H1 (cell line): ENCODE data around the gene TMEM18. TPM values are rescaled to one million over a fixed set of nuclear protein-coding genes. Genes with fewer than 3 reads are reported as not detected.
A peak's percentile ranks its signal among the peaks of the same experiment; 100 is the strongest.

Experiments
- CTCF ChIA-PET: fragments of 300-600 bp; sonication (Branson Sonifier 250); formaldehyde crosslinking; loops from one replicate; lab custom pipeline; 2021; ENCODE audit not compliant: partially characterized antibody; lab: Charles Lee
- POLR2A ChIA-PET: fragments of 300-600 bp; sonication (Branson Sonifier 250); formaldehyde crosslinking; loops from one replicate; lab custom pipeline; 2021; ENCODE audit warnings: inconsistent platforms; ENCODE audit not compliant: partially characterized antibody; lab: Charles Lee
- DNase-seq, 2 experiments: peaks; one replicate each; pipeline versions ENCODE4 v3.0.0 to v3.0.0-alpha.2; 2010 to 2022; ENCODE audit warnings: low spot score in 2 of 2, low read depth in 1 of 2, mixed read lengths in 1 of 2
- FAIRE-seq: peaks from 2 replicates; lab custom pipeline; 2011; peaks lifted over from hg19 to GRCh38; lab: Jason Lieb, UNC
- H2AFZ ChIP-seq: 2 replicates; pipeline ENCODE4 v1.8.1; 2012; ENCODE audit warnings: low read length, inconsistent platforms
- H2AK5ac ChIP-seq: 2 replicates; pipeline ENCODE4 v1.6.1; 2013; ENCODE audit warnings: low read depth, low read length
- H2BK120ac ChIP-seq: replicated peaks from 2 replicates; pipeline ENCODE3; 2013; ENCODE audit warnings: low read depth, low read length, inconsistent platforms
- H2BK12ac ChIP-seq: 2 replicates; pipeline ENCODE4 v1.6.1; 2013; ENCODE audit warnings: low read depth, low read length
- H2BK15ac ChIP-seq: 2 replicates; pipeline ENCODE4 v1.6.1; 2013; ENCODE audit warnings: low read length
- H2BK20ac ChIP-seq: 2 replicates; pipeline ENCODE4 v1.6.1; 2013; ENCODE audit warnings: low read length
- H2BK5ac ChIP-seq: 2 replicates; pipeline ENCODE4 v1.6.1; 2013; ENCODE audit warnings: low read depth, low read length
- H3K14ac ChIP-seq: 2 replicates; pipeline ENCODE4 v1.6.1; 2013; ENCODE audit warnings: inconsistent platforms; ENCODE audit not compliant: insufficient read length
- H3K18ac ChIP-seq: 2 replicates; pipeline ENCODE4 v1.6.1; 2013; ENCODE audit warnings: low read length; ENCODE audit errors: extremely low read depth
- H3K23ac ChIP-seq: 2 replicates; pipeline ENCODE4 v1.6.1; 2013; ENCODE audit warnings: inconsistent platforms; ENCODE audit not compliant: insufficient read length
- H3K23me2 ChIP-seq: 2 replicates; pipeline ENCODE4 v1.6.1; 2013; ENCODE audit warnings: low read depth, low read length
- H3K27ac ChIP-seq: 2 replicates; pipeline ENCODE4 v1.6.1; 2011; ENCODE audit warnings: low read depth, low read length, inconsistent platforms
- H3K27me3 ChIP-seq, 4 experiments: replicated peaks in 1 of 4; 1 replicate in 1 of 4; 2 replicates in 3 of 4; pipeline versions ENCODE4 v1.6.1 to v1.8.1; 2011 to 2013; ENCODE audit warnings: low read length in 3 of 4, mild to moderate bottlenecking in 3 of 4, inconsistent platforms in 2 of 4, mixed read lengths in 2 of 4, moderate library complexity in 1 of 4; ENCODE audit not compliant: control insufficient read depth in 3 of 4, insufficient read depth in 3 of 4; ENCODE audit errors: extremely low read depth in 1 of 4
- H3K36me3 ChIP-seq, 4 experiments: 2 replicates each; pipeline versions ENCODE4 v1.6.1 to v1.8.1; 2011 to 2013; ENCODE audit warnings: mild to moderate bottlenecking in 4 of 4, low read length in 3 of 4, moderate library complexity in 2 of 4, control low read depth in 1 of 4, inconsistent platforms in 1 of 4; ENCODE audit not compliant: insufficient read depth in 4 of 4, control insufficient read depth in 2 of 4
- H3K4ac ChIP-seq: replicated peaks from 2 replicates; pipeline ENCODE3; 2013; ENCODE audit warnings: low read length, low read depth, mixed read lengths, inconsistent platforms; ENCODE audit not compliant: insufficient read length
- H3K4me1 ChIP-seq, 4 experiments: replicated peaks in 1 of 4; 1 replicate in 1 of 4; 2 replicates in 3 of 4; pipeline versions ENCODE4 v1.6.1 to v1.8.1; 2011 to 2013; ENCODE audit warnings: low read length in 3 of 4, inconsistent platforms in 2 of 4, mixed read lengths in 1 of 4; ENCODE audit not compliant: insufficient read depth in 4 of 4, control insufficient read depth in 3 of 4
- H3K4me2 ChIP-seq, 2 experiments: 2 replicates each; pipeline versions ENCODE4 v1.6.1 to v1.8.1; 2011 to 2013; ENCODE audit warnings: low read depth in 2 of 2, low read length in 2 of 2, control low read depth in 1 of 2, inconsistent platforms in 1 of 2, mild to moderate bottlenecking in 1 of 2; ENCODE audit not compliant: insufficient read depth in 1 of 2
- H3K4me3 ChIP-seq, 4 experiments: fragments of 200-600, 300-600 bp in 1 of 4; sonication (generic), shearing (Covaris generic), sonication (Bioruptor Twin) in 1 of 4; 2 replicates each; pipeline versions ENCODE4 v1.5.1 to v1.8.1; 2011 to 2016; ENCODE audit warnings: low read length in 4 of 4, low read depth in 3 of 4, control low read depth in 2 of 4, inconsistent platforms in 2 of 4, mild to moderate bottlenecking in 2 of 4, mixed read lengths in 1 of 4, moderate library complexity in 1 of 4; ENCODE audit not compliant: insufficient read depth in 2 of 4; ENCODE audit errors: extremely low read depth in 1 of 4
- H3K56ac ChIP-seq: replicated peaks from 2 replicates; pipeline ENCODE3; 2013; ENCODE audit warnings: low read depth, mild to moderate bottlenecking, mixed read lengths, low read length, inconsistent platforms; ENCODE audit not compliant: insufficient read length
- H3K79me1 ChIP-seq: 2 replicates; pipeline ENCODE4 v1.6.1; 2013; ENCODE audit warnings: low read depth, low read length, control low read depth
- H3K79me2 ChIP-seq, 2 experiments: 2 replicates each; pipeline versions ENCODE4 v1.6.1 to v1.8.1; 2012 to 2013; ENCODE audit warnings: low read length in 2 of 2, mild to moderate bottlenecking in 2 of 2, inconsistent platforms in 1 of 2; ENCODE audit not compliant: insufficient read depth in 2 of 2, control insufficient read depth in 1 of 2
- H3K9ac ChIP-seq, 4 experiments: replicated peaks in 1 of 4; 1 replicate in 1 of 4; 2 replicates in 3 of 4; pipeline versions ENCODE4 v1.6.1 to v1.8.1; 2011 to 2013; ENCODE audit warnings: low read depth in 3 of 4, low read length in 3 of 4, control low read depth in 2 of 4, mild to moderate bottlenecking in 2 of 4, moderate library complexity in 2 of 4, inconsistent platforms in 1 of 4; ENCODE audit errors: extremely low read depth in 1 of 4
- H3K9me3 ChIP-seq, 2 experiments: 2 replicates each; pipeline versions ENCODE4 v1.6.1 to v1.8.1; 2012 to 2013; ENCODE audit warnings: mild to moderate bottlenecking in 2 of 2, moderate library complexity in 2 of 2, control low read depth in 1 of 2, inconsistent platforms in 1 of 2, low read depth in 1 of 2, low read length in 1 of 2, mixed read lengths in 1 of 2; ENCODE audit not compliant: insufficient read depth in 2 of 2
- H4K20me1 ChIP-seq, 2 experiments: replicated peaks in 1 of 2; 2 replicates each; pipeline versions ENCODE3 to v1.8.1; 2011 to 2013; ENCODE audit warnings: inconsistent platforms in 2 of 2, low read length in 2 of 2, mild to moderate bottlenecking in 1 of 2; ENCODE audit not compliant: insufficient read depth in 2 of 2, control insufficient read depth in 1 of 2
- H4K5ac ChIP-seq: 2 replicates; pipeline ENCODE4 v1.6.1; 2013; ENCODE audit warnings: low read length, low read depth, mixed read lengths, inconsistent platforms; ENCODE audit not compliant: insufficient read length
- H4K8ac ChIP-seq: 2 replicates; pipeline ENCODE4 v1.8.0; 2013; ENCODE audit warnings: mild to moderate bottlenecking, moderate library complexity, low read length, inconsistent platforms; ENCODE audit not compliant: insufficient read depth; ENCODE audit errors: extremely low read depth
- H4K91ac ChIP-seq: replicated peaks from 2 replicates; pipeline ENCODE3; 2013; ENCODE audit warnings: low read length, mixed read lengths, inconsistent platforms; ENCODE audit not compliant: insufficient read length
- ATF2 ChIP-seq: IDR thresholded peaks from 2 replicates; pipeline ENCODE4 v1.6.1; 2012; ENCODE audit warnings: low read length, inconsistent platforms
- CHD2 ChIP-seq: IDR thresholded peaks from 2 replicates; pipeline ENCODE4 v1.6.1; 2012; ENCODE audit warnings: low read length, improper control_type of control experiment
- GABPA ChIP-seq: IDR thresholded peaks from 2 replicates; pipeline ENCODE4 v1.6.1; 2011; ENCODE audit warnings: mild to moderate bottlenecking, low read length, moderate library complexity, borderline replicate concordance; ENCODE audit not compliant: insufficient read depth
- KDM1A ChIP-seq: fragments of 200-600, 300-600 bp; sonication (generic); IDR thresholded peaks from 2 replicates; pipeline ENCODE4 v1.7.1; 2016; ENCODE audit warnings: mild to moderate bottlenecking, low read length, borderline replicate concordance
- MAFK ChIP-seq: IDR thresholded peaks from 2 replicates; pipeline ENCODE4 v1.6.1; 2012; ENCODE audit warnings: low read depth, mild to moderate bottlenecking, improper control_type of control experiment, low read length
- POLR2A ChIP-seq, 2 experiments: IDR thresholded peaks; 1 replicate in 1 of 2; 2 replicates in 1 of 2; pipeline ENCODE4 v1.6.1; 2011; ENCODE audit warnings: low read depth in 2 of 2, low read length in 2 of 2, mild to moderate bottlenecking in 2 of 2; ENCODE audit errors: control extremely low read depth in 1 of 2
- POLR2AphosphoS5 ChIP-seq: IDR thresholded peaks from 2 replicates; pipeline ENCODE4 v1.6.1; 2011; ENCODE audit warnings: low read depth, low read length
- SP1 ChIP-seq: IDR thresholded peaks from 2 replicates; pipeline ENCODE4 v1.6.1; 2011; ENCODE audit warnings: low read depth, low read length
- SP2 ChIP-seq: IDR thresholded peaks from 2 replicates; pipeline ENCODE4 v1.6.1; 2012; ENCODE audit warnings: mild to moderate bottlenecking, low read length, inconsistent platforms
- SP4 ChIP-seq: IDR thresholded peaks from 2 replicates; pipeline ENCODE4 v1.6.1; 2012; ENCODE audit warnings: low read length, inconsistent platforms
- SUZ12 ChIP-seq: fragments of 200-600 bp; sonication (generic); IDR thresholded peaks from 2 replicates; pipeline ENCODE4 v1.6.1; 2012; ENCODE audit warnings: mild to moderate bottlenecking, inconsistent platforms, low read length, moderate library complexity, mixed read lengths
- TCF12 ChIP-seq: IDR thresholded peaks from 2 replicates; pipeline ENCODE4 v1.6.1; 2011; ENCODE audit warnings: low read depth, mild to moderate bottlenecking, low read length
- ZNF274 ChIP-seq: IDR thresholded peaks from 2 replicates; pipeline ENCODE4 v1.7.0; 2012; ENCODE audit warnings: low read length, borderline replicate concordance; ENCODE audit errors: extremely low read depth
- WGBS, 2 experiments: shearing (Covaris generic) in 1 of 2; methylation state at CpG; one replicate each; pipeline versions ENCODE4 v1.1.6 to v1.1.7; 2013 to 2015; ENCODE audit warnings: low lambda C conversion rate in 2 of 2, mixed read lengths in 2 of 2, inconsistent platforms in 1 of 2, low coverage in 1 of 2, missing lambda C conversion rate in 1 of 2; ENCODE audit not compliant: insufficient replicate concordance in 2 of 2, insufficient coverage in 1 of 2, insufficient read length in 1 of 2; ENCODE audit errors: extremely low coverage in 1 of 2, missing lambda C conversion rate in 1 of 2; 5-methylcytosine and 5-hydroxymethylcytosine counted together
- polyA plus RNA-seq, 7 experiments: library from polyadenylated mRNA; depleted of rRNA in 3 of 7; stranded (reverse) in 5 of 7; unstranded in 2 of 7; fragments of >200 nt in 5 of 7; fragments of 200-250 nt in 2 of 7; gene quantifications; 1 replicate in 5 of 7; 2 replicates in 1 of 7; 4 replicates in 1 of 7; pipeline versions ENCODE4 v1.2.1 to v1.2.3, GENCODE V29; 2011 to 2013; ENCODE audit warnings: missing spikeins in 2 of 7, mixed read lengths in 2 of 7
- total RNA-seq: library from RNA; stranded (reverse); fragmentation: NEBNext Ultra II Directional; extraction: Animal tissue kit (Norgen Biotek cat#: 25700); gene quantifications from 2 replicates; pipeline ENCODE4 v1.2.1, GENCODE V29; 2021

Gene TMEM18
- total and polyA plus RNA-seq, 2 of the 8 experiments (the other 6 are each of a cell fraction or from before 2014, with no cell fraction given), result 22.4 to 27.1 TPM

GRCh38 chr2:676647-677055 is 555 bp downstream of the TMEM18 start:
- Histone ChIP-seq H3K27me3 (no peaks in the 10 kb centered on the region), H3K14ac (no peak overlapping the region), H3K23me2 (peaks cover 2% of the 10 kb centered on the region; the same call in 1 of the 2 replicates), H3K36me3 (peaks cover 0 to 9% (median 3%) of the 10 kb centered on the region in 4 experiments; a peak in 1 of 8 replicates), H4K5ac (peak overlapping the region; percentile 29), H2BK5ac (peak overlapping the region; percentile 69), H3K4me3 (peak overlapping the region; percentile 73 to 85 (median 81)), H3K27ac (no peak overlapping the region), H3K79me1 (peaks cover 14% of the 10 kb centered on the region), H4K8ac (peak overlapping the region; percentile 62; the same call in 1 of the 2 replicates), H3K9me3 (no peaks in the 10 kb centered on the region), H2AK5ac (no peak overlapping the region), H2BK12ac (no peak overlapping the region), H2BK20ac (no peak overlapping the region), H3K4me2 (peak overlapping the region; percentile 64 to 84), H3K18ac (peak overlapping the region; percentile 36), H4K20me1 (peaks cover 12 to 13% of the 10 kb centered on the region in 2 experiments), H3K4me1 (peaks cover 2 to 14% (median 8%) of the 10 kb centered on the region in 4 experiments), H3K4ac (no peak overlapping the region), H2BK15ac (no peak overlapping the region), H3K23ac (no peak overlapping the region), H2BK120ac (no peak overlapping the region), H3K9ac (peak overlapping the region; percentile 52 to 71 (median 67); a peak in 6 of 7 replicates), H3K79me2 (peaks cover 0 to 32% of the 10 kb centered on the region in 2 experiments; a peak in 2 of 4 replicates), H3K56ac (no peak overlapping the region), H4K91ac (no peak overlapping the region), H2AFZ (no peak overlapping the region)
- 1% methylated on average over 28 of the region's 46 CpGs; no CpG with 5 or more reads in 1 of the 2 experiments for WGBS, 2 experiments
- CTCF ChIA-PET, result no interaction called here
- POLR2A ChIA-PET, result interaction anchor here (0.6 to 3.1 kb wide), 5 partner anchors 9 to 1062 kb away, joined by 3 to 13 read pairs (median 5); no protein-coding TSS in a partner anchor
- FAIRE-seq (no peak), DNase-seq (peak in 1 of 2 experiments; percentile 97)
- no peak for TF ChIP-seq TCF12
- TF ChIP-seq KDM1A, result no peak
- no peak for TF ChIP-seq MAFK
- no peak for TF ChIP-seq SUZ12
- TF ChIP-seq SP1, result no peak
- TF ChIP-seq SP4, result no peak; the same call in 1 of the 2 replicates
- no peak for TF ChIP-seq CHD2
- TF ChIP-seq GABPA, result no peak
- no peak for TF ChIP-seq ATF2
- no peak for TF ChIP-seq POLR2A (IDR thresholded peaks at IDR 0.05; ENCODE audit: control extremely low read depth in 1 of 2, low read depth in 2 of 2, low read length in 2 of 2)
- TF ChIP-seq POLR2AphosphoS5, result no peak; the same call in 1 of the 2 replicates
- no peak for TF ChIP-seq SP2
- TF ChIP-seq ZNF274, result no peak
